Right lobe of liver (tissue), 6 donors: ENCODE measurements around the gene APOB. TPM values are rescaled to one million over a fixed set of nuclear protein-coding genes. Genes with fewer than 3 reads are reported as not detected.

ENCODE experiments used
- ATAC-seq, 4 donors: fragments of 200-7000 bp; cut with Tn5 transposase; one replicate each; pipeline ENCODE4 v1.9.1; 2020; ENCODE audit warnings: mild to moderate bottlenecking in 4 of 4, moderate library complexity in 4 of 4
- DNase-seq, 3 donors: peaks; one replicate each; pipeline ENCODE4 v3.0.0-alpha.2; 2020
- H3K27ac ChIP-seq, 3 donors: fragments of 200-600 bp; one replicate each; pipeline ENCODE4 v1.8.0; 2022
- H3K27me3 ChIP-seq, 2 donors: fragments of 200-600 bp; one replicate each; pipeline ENCODE4 v1.8.0; 2022
- H3K36me3 ChIP-seq, 4 donors: fragments of 200-600 bp; sonication (generic) in 1 of 4; one replicate each; pipeline versions ENCODE4 v1.5.1 to v1.8.0; 2017 to 2022; ENCODE audit warnings: control low read depth in 1 of 4
- H3K4me1 ChIP-seq, 4 donors: fragments of 200-600 bp; sonication (generic) in 1 of 4; one replicate each; pipeline versions ENCODE4 v1.5.1 to v1.8.0; 2017 to 2022; ENCODE audit warnings: control low read depth in 1 of 4
- H3K4me3 ChIP-seq, 3 donors: fragments of 200-600 bp; one replicate each; pipeline ENCODE4 v1.8.0; 2022
- H3K9me3 ChIP-seq, 4 donors: fragments of 200-600 bp; sonication (generic) in 1 of 4; one replicate each; pipeline versions ENCODE4 v1.5.1 to v1.8.0; 2017 to 2022; ENCODE audit warnings: control low read depth in 1 of 4
- CTCF ChIP-seq, 4 donors: fragments of 200-600 bp in 3 of 4; fragments of 450-650 bp in 1 of 4; IDR thresholded peaks; one replicate each; pipeline versions ENCODE4 v1.5.1 to v1.8.0; 2016 to 2022; ENCODE audit warnings: antibody characterized with exemption in 4 of 4, mild to moderate bottlenecking in 2 of 4
- POLR2A ChIP-seq: fragments of 450-650 bp; IDR thresholded peaks from one replicate; pipeline ENCODE4 v1.6.1; 2017; ENCODE audit warnings: antibody characterized with exemption, mild to moderate bottlenecking
- WGBS: methylation state at CpG from one replicate; pipeline ENCODE4 v1.1.6; 2018; ENCODE audit warnings: low coverage, low lambda C conversion rate; ENCODE audit not compliant: insufficient coverage; ENCODE audit errors: missing lambda C conversion rate; 5-methylcytosine and 5-hydroxymethylcytosine counted together
- intact Hi-C, 2 donors: fragments of 100-400 bp; cut with DNase I; formaldehyde crosslinking; loops; one replicate each; pipeline versions ENCODE4 v1.11.2 to v1.14.1; 2022
- total RNA-seq, 6 experiments: library from RNA; depleted of rRNA in 2 of 6; stranded (reverse); fragments of >200 nt in 2 of 6; fragmentation: NEBNext Ultra II Directional in 3 of 6; extraction: Animal tissue kit (Norgen Biotek cat#: 25700) in 3 of 6; gene quantifications; one replicate each; pipeline versions ENCODE4 v1.1.0 to v1.2.4, GENCODE V29; 2016 to 2023
- donor health status: DM: no; HTN: yes; CAD: no.
- donor health status: DM: no; HTN: no; CAD: no.
- donor health status: DM: no; HTN: no; CAD: no.
- donor health status: DM: no; HTN: yes; CAD: no.
- donor health status: DM: no; HTN: yes; CAD: no.

APOB gene
- total RNA-seq, 6 experiments from 2014 or later = 2,615 to 3,271 (median 2,774) TPM

- H3K27ac ChIP-seq = no peak overlapping the region
- no peak for TF ChIP-seq CTCF (IDR thresholded peaks at IDR 0.05)
- no peak for TF ChIP-seq POLR2A
- intact Hi-C loops = no loop called here
- ATAC-seq = no peak
- no peak overlapping the region for H3K4me3 ChIP-seq
- DNase-seq = no peak
- no peaks in the 10 kb centered on the region for H3K9me3 ChIP-seq
- no peaks in the 10 kb centered on the region for H3K4me1 ChIP-seq
- 80% methylated on average over 1 of the region's 1 CpG for WGBS
- no peaks in the 10 kb centered on the region for H3K36me3 ChIP-seq
- no peaks in the 10 kb centered on the region for H3K27me3 ChIP-seq
These were observed 34.4 kb upstream of the APOB start for GRCh38 chr2:21078296-21078695.

- DNase-seq (no peak), ATAC-seq (peak in 2 of 4 donors; percentile 26 to 40)
- Histone ChIP-seq H3K27ac (peak overlapping the region in 1 of 3 donors; percentile 94), H3K27me3 (no peaks in the 10 kb centered on the region), H3K36me3 (no peaks in the 10 kb centered on the region), H3K9me3 (no peaks in the 10 kb centered on the region), H3K4me3 (no peak overlapping the region), H3K4me1 (peaks cover 0 to 16% (median 8%) of the 10 kb centered on the region in 4 donors)
- TF ChIP-seq POLR2A (peak; percentile 16), CTCF (IDR thresholded peaks at IDR 0.05) (peak in 3 of 4 donors; percentile 11 to 26 (median 11))
- intact Hi-C loops = no loop called here
- WGBS = 40% methylated on average over 3 of the region's 4 CpGs
These were observed 28.8 kb upstream of the APOB start for GRCh38 chr2:21072477-21073242.

GRCh38 chr2:21070341-21071257, 26.7 kb upstream of the APOB start:
- Histone ChIP-seq H3K9me3 (no peaks in the 10 kb centered on the region), H3K4me1 (peaks cover 0 to 16% (median 9%) of the 10 kb centered on the region in 4 donors), H3K4me3 (peak overlapping the region; percentile 3 to 43 (median 25)), H3K36me3 (no peaks in the 10 kb centered on the region), H3K27ac (peak overlapping the region; percentile 81 to 94 (median 86)), H3K27me3 (no peaks in the 10 kb centered on the region)
- peak; percentile 68 to 86 (median 80) for ATAC-seq
- intact Hi-C loops = no loop called here
- WGBS = 22% methylated on average over 9 of the region's 9 CpGs
- no peak for TF ChIP-seq CTCF (IDR thresholded peaks at IDR 0.05)
- peak; percentile 45 for TF ChIP-seq POLR2A
- DNase-seq = peak in 1 of 3 donors; percentile 64

GRCh38 chr2:21069746-21070340, 26.0 kb upstream of the APOB start:
- no peak for ATAC-seq
- no peaks in the 10 kb centered on the region for H3K36me3 ChIP-seq
- no peak for DNase-seq
- TF ChIP-seq POLR2A = no peak
- no peak for TF ChIP-seq CTCF (IDR thresholded peaks at IDR 0.05)
- H3K27ac ChIP-seq = peak overlapping the region; percentile 81 to 94 (median 86)
- no peaks in the 10 kb centered on the region for H3K9me3 ChIP-seq
- WGBS = 22% methylated on average over 2 of the region's 2 CpGs
- no peaks in the 10 kb centered on the region for H3K27me3 ChIP-seq
- peaks cover 0 to 16% (median 9%) of the 10 kb centered on the region in 4 donors for H3K4me1 ChIP-seq
- no peak overlapping the region for H3K4me3 ChIP-seq
- intact Hi-C loops = no loop called here
